Tibial artery (tissue), 4 donors: ENCODE data around the gene EDEM1.

Source experiments
- DNase-seq, 2 donors: peaks; one replicate each; pipeline ENCODE4 v3.0.0-alpha.2; 2019
- H3K27ac ChIP-seq, 2 donors: fragments of 200-600 bp; sonication (generic) in 1 of 2; 1 replicate in 1 of 2; 2 replicates in 1 of 2; pipeline ENCODE4 v1.5.1; 2018 to 2019; ENCODE audit warnings: mild to moderate bottlenecking in 1 of 2
- H3K27me3 ChIP-seq, 2 donors: fragments of 200-600 bp; sonication (generic) in 1 of 2; one replicate each; pipeline versions ENCODE4 v1.5.1 to v1.6.0; 2016 to 2019
- H3K36me3 ChIP-seq, 3 donors: fragments of 200-600 bp; sonication (generic) in 2 of 3; one replicate each; pipeline ENCODE4 v1.5.1; 2016 to 2019; ENCODE audit warnings: mild to moderate bottlenecking in 2 of 3
- H3K4me1 ChIP-seq, 4 donors: fragments of 200-600 bp; sonication (generic) in 2 of 4; 1 replicate in 3 of 4; 2 replicates in 1 of 4; pipeline ENCODE4 v1.5.1; 2016 to 2019
- H3K4me3 ChIP-seq, 2 donors: fragments of 200-600 bp; sonication (generic) in 1 of 2; 1 replicate in 1 of 2; 2 replicates in 1 of 2; pipeline ENCODE4 v1.5.1; 2018 to 2019; ENCODE audit warnings: mild to moderate bottlenecking in 2 of 2
- H3K9me3 ChIP-seq, 3 donors: fragments of 200-600 bp; sonication (generic) in 1 of 3; one replicate each; pipeline ENCODE4 v1.5.1; 2016 to 2019
- intact Hi-C: fragments of 100-400 bp; cut with DNase I; formaldehyde crosslinking; loops from one replicate; pipeline ENCODE4 v1.15.0; 2023; ENCODE audit warnings: low total_unique reads
- TF ChIP-seq, protein P1 (sequence below), 2 experiments: fragments of 200-600 bp in 1 of 2; fragments of 450-650 bp in 1 of 2; IDR thresholded peaks; one replicate each; pipeline ENCODE4 v1.5.1; 2017 to 2019; ENCODE audit warnings: antibody characterized with exemption in 2 of 2, mild to moderate bottlenecking in 1 of 2, moderate library complexity in 1 of 2

EDEM1 gene

GRCh38 chr3:5267889-5268288 lies 80.4 kb downstream of the EDEM1 start:
- intact Hi-C loops = no loop called here
- Histone ChIP-seq H3K36me3 (no peaks in the 10 kb centered on the region), H3K27me3 (no peaks in the 10 kb centered on the region), H3K4me1 (no peaks in the 10 kb centered on the region), H3K9me3 (no peaks in the 10 kb centered on the region), H3K4me3 (no peak overlapping the region), H3K27ac (no peak overlapping the region)
- DNase-seq = no peak
- TF ChIP-seq, protein P1, sequence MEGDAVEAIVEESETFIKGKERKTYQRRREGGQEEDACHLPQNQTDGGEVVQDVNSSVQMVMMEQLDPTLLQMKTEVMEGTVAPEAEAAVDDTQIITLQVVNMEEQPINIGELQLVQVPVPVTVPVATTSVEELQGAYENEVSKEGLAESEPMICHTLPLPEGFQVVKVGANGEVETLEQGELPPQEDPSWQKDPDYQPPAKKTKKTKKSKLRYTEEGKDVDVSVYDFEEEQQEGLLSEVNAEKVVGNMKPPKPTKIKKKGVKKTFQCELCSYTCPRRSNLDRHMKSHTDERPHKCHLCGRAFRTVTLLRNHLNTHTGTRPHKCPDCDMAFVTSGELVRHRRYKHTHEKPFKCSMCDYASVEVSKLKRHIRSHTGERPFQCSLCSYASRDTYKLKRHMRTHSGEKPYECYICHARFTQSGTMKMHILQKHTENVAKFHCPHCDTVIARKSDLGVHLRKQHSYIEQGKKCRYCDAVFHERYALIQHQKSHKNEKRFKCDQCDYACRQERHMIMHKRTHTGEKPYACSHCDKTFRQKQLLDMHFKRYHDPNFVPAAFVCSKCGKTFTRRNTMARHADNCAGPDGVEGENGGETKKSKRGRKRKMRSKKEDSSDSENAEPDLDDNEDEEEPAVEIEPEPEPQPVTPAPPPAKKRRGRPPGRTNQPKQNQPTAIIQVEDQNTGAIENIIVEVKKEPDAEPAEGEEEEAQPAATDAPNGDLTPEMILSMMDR (IDR thresholded peaks at IDR 0.05) = no peak
